ENCODE measurements around the gene WDR86.

DNA sequence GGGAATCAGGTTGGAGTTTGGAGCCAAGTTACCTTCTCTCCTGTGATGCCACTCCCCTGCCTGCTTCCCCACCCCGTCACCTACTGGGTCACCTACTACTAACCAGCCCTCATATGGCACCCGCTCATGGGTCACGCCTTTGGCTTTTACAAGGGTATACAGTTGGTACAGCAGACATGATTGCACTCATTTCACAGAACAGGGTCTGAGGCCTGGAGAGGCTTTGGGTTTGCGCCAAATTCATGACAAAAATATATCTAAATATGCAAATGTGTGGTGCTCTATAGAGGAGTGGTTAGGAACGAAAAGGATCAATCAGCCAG is 19.4 kb upstream of the WDR86 start:
- TF ChIP-seq CTCF (IDR thresholded peaks at IDR 0.05; ENCODE audit: poor library complexity, severe bottlenecking) (no peak), EZH2 (IDR thresholded peaks at IDR 0.05; ENCODE audit: borderline replicate concordance, insufficient read depth, low read length, poor library complexity, severe bottlenecking) (no peak), EP300 (conservative IDR thresholded peaks at IDR 0.05; ENCODE audit: poor library complexity, severe bottlenecking) (no peak), SMC3 (conservative IDR thresholded peaks at IDR 0.05; ENCODE audit: poor library complexity) (no peak)
- TF ChIP-seq, protein P1, sequence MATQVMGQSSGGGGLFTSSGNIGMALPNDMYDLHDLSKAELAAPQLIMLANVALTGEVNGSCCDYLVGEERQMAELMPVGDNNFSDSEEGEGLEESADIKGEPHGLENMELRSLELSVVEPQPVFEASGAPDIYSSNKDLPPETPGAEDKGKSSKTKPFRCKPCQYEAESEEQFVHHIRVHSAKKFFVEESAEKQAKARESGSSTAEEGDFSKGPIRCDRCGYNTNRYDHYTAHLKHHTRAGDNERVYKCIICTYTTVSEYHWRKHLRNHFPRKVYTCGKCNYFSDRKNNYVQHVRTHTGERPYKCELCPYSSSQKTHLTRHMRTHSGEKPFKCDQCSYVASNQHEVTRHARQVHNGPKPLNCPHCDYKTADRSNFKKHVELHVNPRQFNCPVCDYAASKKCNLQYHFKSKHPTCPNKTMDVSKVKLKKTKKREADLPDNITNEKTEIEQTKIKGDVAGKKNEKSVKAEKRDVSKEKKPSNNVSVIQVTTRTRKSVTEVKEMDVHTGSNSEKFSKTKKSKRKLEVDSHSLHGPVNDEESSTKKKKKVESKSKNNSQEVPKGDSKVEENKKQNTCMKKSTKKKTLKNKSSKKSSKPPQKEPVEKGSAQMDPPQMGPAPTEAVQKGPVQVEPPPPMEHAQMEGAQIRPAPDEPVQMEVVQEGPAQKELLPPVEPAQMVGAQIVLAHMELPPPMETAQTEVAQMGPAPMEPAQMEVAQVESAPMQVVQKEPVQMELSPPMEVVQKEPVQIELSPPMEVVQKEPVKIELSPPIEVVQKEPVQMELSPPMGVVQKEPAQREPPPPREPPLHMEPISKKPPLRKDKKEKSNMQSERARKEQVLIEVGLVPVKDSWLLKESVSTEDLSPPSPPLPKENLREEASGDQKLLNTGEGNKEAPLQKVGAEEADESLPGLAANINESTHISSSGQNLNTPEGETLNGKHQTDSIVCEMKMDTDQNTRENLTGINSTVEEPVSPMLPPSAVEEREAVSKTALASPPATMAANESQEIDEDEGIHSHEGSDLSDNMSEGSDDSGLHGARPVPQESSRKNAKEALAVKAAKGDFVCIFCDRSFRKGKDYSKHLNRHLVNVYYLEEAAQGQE (IDR thresholded peaks at IDR 0.05; ENCODE audit: borderline replicate concordance), result no peak

Measured in neural cell (in vitro differentiated cells).